ENCODE data around the gene PIPOX. TPM values are rescaled to one million over a fixed set of nuclear protein-coding genes. Genes with fewer than 3 reads are reported as not detected.

PIPOX gene
- polyA plus RNA-seq, 3 donors, result 0.30 to 0.56 TPM; not detected in 1

DNA sequence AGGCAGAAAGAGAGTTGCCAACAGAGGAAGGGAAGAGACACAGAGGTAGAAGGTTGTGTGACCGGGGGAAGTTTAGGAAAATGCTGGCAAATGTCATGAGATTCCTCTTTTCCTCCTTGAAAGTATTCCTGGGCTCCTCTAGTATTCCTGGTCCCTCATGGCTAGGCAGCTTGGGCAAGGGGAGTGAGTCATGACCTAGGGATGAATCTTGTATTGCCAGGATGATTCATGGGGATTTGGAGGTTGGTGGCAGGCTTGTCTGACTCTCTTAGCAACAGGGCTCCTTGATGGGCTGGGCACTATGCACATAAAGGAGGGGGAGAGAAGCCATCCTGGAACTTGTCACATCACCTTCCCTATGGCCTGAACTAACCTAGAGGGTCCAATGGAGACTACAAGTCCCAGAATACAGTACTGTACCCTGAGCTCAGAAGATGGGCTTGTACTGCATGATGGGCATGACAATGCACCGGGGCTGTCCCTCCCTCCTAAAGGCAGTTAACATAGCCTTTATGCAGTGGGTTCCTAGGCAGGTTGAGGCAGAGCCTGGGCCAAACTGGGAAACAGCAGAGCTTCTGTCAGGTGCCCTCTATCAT is 35.0 kb upstream of the PIPOX start:
- Histone ChIP-seq H3K4me3 (replicated peaks in 1 of 3; ENCODE audit: low read depth in 2 of 3, low read length in 3 of 3) (no peak overlapping the region), H4K20me1 (ENCODE audit: insufficient read depth, low read length) (no peaks in the 10 kb centered on the region), H3K9ac (ENCODE audit: insufficient read depth, low read length, poor library complexity, severe bottlenecking) (no peak overlapping the region), H3K27ac (ENCODE audit: low read depth in 1 of 2, low read length in 2 of 2) (no peak overlapping the region), H3K79me2 (ENCODE audit: insufficient read depth, low read length) (no peaks in the 10 kb centered on the region), H3K4me2 (replicated peaks; ENCODE audit: extremely low read depth, low read length, poor library complexity, severe bottlenecking) (no peak overlapping the region), H3K27me3 (ENCODE audit: control insufficient read depth in 2 of 2, insufficient read depth in 2 of 2, low read length in 2 of 2) (peaks cover 31 to 66% of the 10 kb centered on the region in 2 donors), H3K9me3 (replicated peaks in 1 of 2; ENCODE audit: control insufficient read depth in 1 of 2, insufficient read depth in 1 of 2, low read length in 2 of 2) (peaks cover 0 to 12% of the 10 kb centered on the region in 2 donors), H2AFZ (ENCODE audit: insufficient read depth, low read depth, low read length, poor library complexity, severe bottlenecking) (no peak overlapping the region), H3K36me3 (replicated peaks in 1 of 2; ENCODE audit: control insufficient read depth in 1 of 2, insufficient read depth in 2 of 2, low read length in 2 of 2) (no peaks in the 10 kb centered on the region), H3K4me1 (ENCODE audit: control insufficient read depth in 1 of 2, insufficient read depth in 2 of 2, low read length in 2 of 2) (no peaks in the 10 kb centered on the region)
- peaks cover 2% of the 10 kb centered on the region for H3K4me1 Mint-ChIP-seq
- peaks cover 57 to 74% (median 59%) of the 10 kb centered on the region in 3 donors for H3K27me3 Mint-ChIP-seq (ENCODE audit: low read depth in 3 of 3)
- peaks cover 0 to 13% (median 7%) of the 10 kb centered on the region in 7 donors for H3K9me3 Mint-ChIP-seq
- peak overlapping the region in 1 of 2 donors; percentile 60 for H3K4me3 Mint-ChIP-seq
- H3K36me3 Mint-ChIP-seq, result no peaks in the 10 kb centered on the region
- peak in 1 of 3 donors; percentile 60 for DNase-seq
- WGBS (ENCODE audit: insufficient coverage), result 88% methylated on average over 2 of the region's 2 CpGs
- no peak overlapping the region for H3K27ac Mint-ChIP-seq
- TF ChIP-seq, protein P1, sequence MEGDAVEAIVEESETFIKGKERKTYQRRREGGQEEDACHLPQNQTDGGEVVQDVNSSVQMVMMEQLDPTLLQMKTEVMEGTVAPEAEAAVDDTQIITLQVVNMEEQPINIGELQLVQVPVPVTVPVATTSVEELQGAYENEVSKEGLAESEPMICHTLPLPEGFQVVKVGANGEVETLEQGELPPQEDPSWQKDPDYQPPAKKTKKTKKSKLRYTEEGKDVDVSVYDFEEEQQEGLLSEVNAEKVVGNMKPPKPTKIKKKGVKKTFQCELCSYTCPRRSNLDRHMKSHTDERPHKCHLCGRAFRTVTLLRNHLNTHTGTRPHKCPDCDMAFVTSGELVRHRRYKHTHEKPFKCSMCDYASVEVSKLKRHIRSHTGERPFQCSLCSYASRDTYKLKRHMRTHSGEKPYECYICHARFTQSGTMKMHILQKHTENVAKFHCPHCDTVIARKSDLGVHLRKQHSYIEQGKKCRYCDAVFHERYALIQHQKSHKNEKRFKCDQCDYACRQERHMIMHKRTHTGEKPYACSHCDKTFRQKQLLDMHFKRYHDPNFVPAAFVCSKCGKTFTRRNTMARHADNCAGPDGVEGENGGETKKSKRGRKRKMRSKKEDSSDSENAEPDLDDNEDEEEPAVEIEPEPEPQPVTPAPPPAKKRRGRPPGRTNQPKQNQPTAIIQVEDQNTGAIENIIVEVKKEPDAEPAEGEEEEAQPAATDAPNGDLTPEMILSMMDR (IDR thresholded peaks at IDR 0.05), result no peak
- intact Hi-C loops (cut with micrococcal nuclease), result loop anchor here in 1 of 2 donors (5.0 kb wide), 1 partner anchor 41 kb away; no protein-coding TSS in a partner anchor

DNA sequence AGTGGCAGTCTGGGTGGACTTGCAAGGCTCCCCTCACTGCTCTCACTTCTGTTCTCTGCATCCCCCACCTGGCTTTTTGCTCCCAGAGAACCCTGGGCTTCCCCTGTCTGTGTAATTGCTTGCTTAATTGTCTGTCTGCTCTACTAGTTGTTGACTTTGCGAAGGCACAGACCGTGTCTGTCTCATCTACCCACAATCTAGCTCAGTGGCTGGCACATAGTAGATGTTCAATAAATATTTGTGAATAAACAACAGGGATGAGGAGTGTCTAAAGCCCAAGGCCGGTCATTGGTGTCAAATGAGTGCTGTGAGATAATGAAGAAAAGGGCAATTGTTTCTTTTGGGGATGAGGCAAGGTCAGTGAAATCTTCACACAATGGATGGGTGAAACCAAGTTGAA is 34.4 kb upstream of the PIPOX start:
- H3K9ac ChIP-seq (ENCODE audit: insufficient read depth, low read length, poor library complexity, severe bottlenecking), result no peak overlapping the region

More for the DNA sequence above, 34.4 kb upstream of the PIPOX start:
- Mint-ChIP-seq H3K4me3 (no peak overlapping the region), H3K27ac (no peak overlapping the region), H3K36me3 (no peaks in the 10 kb centered on the region), H3K27me3 (ENCODE audit: low read depth in 3 of 3) (peaks cover 51 to 68% (median 54%) of the 10 kb centered on the region in 3 donors), H3K9me3 (peaks cover 0 to 13% (median 7%) of the 10 kb centered on the region in 7 donors), H3K4me1 (peaks cover 2% of the 10 kb centered on the region)
- no peaks in the 10 kb centered on the region for H3K36me3 ChIP-seq (replicated peaks in 1 of 2; ENCODE audit: control insufficient read depth in 1 of 2, insufficient read depth in 2 of 2, low read length in 2 of 2)
- intact Hi-C loops (cut with micrococcal nuclease), result loop anchor here in 1 of 2 donors (5.0 kb wide), 1 partner anchor 41 kb away; no protein-coding TSS in a partner anchor
- H3K9me3 ChIP-seq (replicated peaks in 1 of 2; ENCODE audit: control insufficient read depth in 1 of 2, insufficient read depth in 1 of 2, low read length in 2 of 2), result peaks cover 0 to 12% of the 10 kb centered on the region in 2 donors
- DNase-seq, result no peak
- peaks cover 31 to 59% of the 10 kb centered on the region in 2 donors for H3K27me3 ChIP-seq (ENCODE audit: control insufficient read depth in 2 of 2, insufficient read depth in 2 of 2, low read length in 2 of 2)
- no peaks in the 10 kb centered on the region for H3K79me2 ChIP-seq (ENCODE audit: insufficient read depth, low read length)
- H3K4me1 ChIP-seq (ENCODE audit: control insufficient read depth in 1 of 2, insufficient read depth in 2 of 2, low read length in 2 of 2), result no peaks in the 10 kb centered on the region
- H3K4me3 ChIP-seq (replicated peaks in 1 of 3; ENCODE audit: low read depth in 2 of 3, low read length in 3 of 3), result no peak overlapping the region
- H3K27ac ChIP-seq (ENCODE audit: low read depth in 1 of 2, low read length in 2 of 2), result no peak overlapping the region
- no peaks in the 10 kb centered on the region for H4K20me1 ChIP-seq (ENCODE audit: insufficient read depth, low read length)
- TF ChIP-seq, protein P1 (IDR thresholded peaks at IDR 0.05), result no peak
- H2AFZ ChIP-seq (ENCODE audit: insufficient read depth, low read depth, low read length, poor library complexity, severe bottlenecking), result no peak overlapping the region
- no CpG with 5 or more reads among the region's 3 CpGs for WGBS (ENCODE audit: insufficient coverage)
- no peak overlapping the region for H3K4me2 ChIP-seq (replicated peaks; ENCODE audit: extremely low read depth, low read length, poor library complexity, severe bottlenecking)

Measured in CD14-positive monocyte (primary cell).